ENCODE results near the gene CACNG8.

Gene CACNG8

GRCh38 chr19:53961523-53962356 lies 997 bp upstream of the CACNG8 start:
- no peak for DNase-seq (ENCODE audit: low read depth in 2 of 2)

GRCh38 chr19:53965091-53965490 lies 2.4 kb downstream of the CACNG8 start:
- no peak for DNase-seq (ENCODE audit: low read depth in 2 of 2)

GRCh38 chr19:53966931-53967330 lies 4.2 kb downstream of the CACNG8 start:
- no peak for DNase-seq (ENCODE audit: low read depth in 2 of 2)

GRCh38 chr19:53969366-53969765 lies 6.6 kb downstream of the CACNG8 start:
- DNase-seq (ENCODE audit: low read depth in 2 of 2) = no peak

GRCh38 chr19:53971673-53972072 lies 8.9 kb downstream of the CACNG8 start:
- no peak for DNase-seq (ENCODE audit: low read depth in 2 of 2)

GRCh38 chr19:53977429-53977990 lies 14.8 kb downstream of the CACNG8 start:
- DNase-seq (ENCODE audit: low read depth in 2 of 2) = peak; percentile 62

- peak; percentile 73 to 76 for DNase-seq (ENCODE audit: low read depth in 2 of 2)
Observed at GRCh38 chr19:53977991-53978731, 15.4 kb downstream of the CACNG8 start.

- DNase-seq (ENCODE audit: low read depth in 2 of 2) = no peak
Observed at GRCh38 chr19:53978975-53979801, 16.5 kb downstream of the CACNG8 start.

GRCh38 chr19:53980539-53981375 lies 18.0 kb downstream of the CACNG8 start:
- DNase-seq (ENCODE audit: low read depth in 2 of 2) = no peak

GRCh38 chr19:53981376-53981951 lies 18.7 kb downstream of the CACNG8 start:
- DNase-seq (ENCODE audit: low read depth in 2 of 2) = no peak

GRCh38 chr19:53982001-53982451 lies 19.3 kb downstream of the CACNG8 start:
- DNase-seq (ENCODE audit: low read depth in 2 of 2) = no peak

- no peak for DNase-seq (ENCODE audit: low read depth in 2 of 2)
Observed at GRCh38 chr19:53982611-53983010, 19.9 kb downstream of the CACNG8 start.

- no peak for DNase-seq (ENCODE audit: low read depth in 2 of 2)
Observed at GRCh38 chr19:53983457-53984289, 20.9 kb downstream of the CACNG8 start.

- no peak for DNase-seq (ENCODE audit: low read depth in 2 of 2)
Observed at GRCh38 chr19:53985863-53986262, 23.1 kb downstream of the CACNG8 start.

GRCh38 chr19:53988981-53989380 lies 26.2 kb downstream of the CACNG8 start:
- no peak for DNase-seq (ENCODE audit: low read depth in 2 of 2)

- no peak for DNase-seq (ENCODE audit: low read depth in 2 of 2)
Observed at GRCh38 chr19:53989600-53990533, 27.1 kb downstream of the CACNG8 start.

GRCh38 chr19:53991224-53992113 lies 28.7 kb downstream of the CACNG8 start, which contains the start of gene CACNG6:
Gene CACNG6 (plus strand): TSS chr19:53991637. CDS start chr19:53992878, 1,241 bp downstream.
- DNase-seq (ENCODE audit: low read depth in 2 of 2) = no peak

Measured in fibroblast of skin of left quadriceps (primary cell).